H1 (cell line): ENCODE data around the gene ATP13A3. TPM values are rescaled to one million over a fixed set of nuclear protein-coding genes. Genes with fewer than 3 reads are reported as not detected.

Source experiments
- CTCF ChIA-PET: fragments of 300-600 bp; sonication (Branson Sonifier 250); formaldehyde crosslinking; loops from one replicate; lab custom pipeline; 2021; ENCODE audit not compliant: partially characterized antibody; lab: Charles Lee
- POLR2A ChIA-PET: fragments of 300-600 bp; sonication (Branson Sonifier 250); formaldehyde crosslinking; loops from one replicate; lab custom pipeline; 2021; ENCODE audit warnings: inconsistent platforms; ENCODE audit not compliant: partially characterized antibody; lab: Charles Lee
- DNase-seq, 2 experiments: peaks; one replicate each; pipeline versions ENCODE4 v3.0.0 to v3.0.0-alpha.2; 2010 to 2022; ENCODE audit warnings: low spot score in 2 of 2, low read depth in 1 of 2, mixed read lengths in 1 of 2
- FAIRE-seq: peaks from 2 replicates; lab custom pipeline; 2011; peaks lifted over from hg19 to GRCh38; lab: Jason Lieb, UNC
- H2AFZ ChIP-seq: 2 replicates; pipeline ENCODE4 v1.8.1; 2012; ENCODE audit warnings: low read length, inconsistent platforms
- H2AK5ac ChIP-seq: 2 replicates; pipeline ENCODE4 v1.6.1; 2013; ENCODE audit warnings: low read depth, low read length
- H2BK120ac ChIP-seq: replicated peaks from 2 replicates; pipeline ENCODE3; 2013; ENCODE audit warnings: low read depth, low read length, inconsistent platforms
- H2BK12ac ChIP-seq: 2 replicates; pipeline ENCODE4 v1.6.1; 2013; ENCODE audit warnings: low read depth, low read length
- H2BK15ac ChIP-seq: 2 replicates; pipeline ENCODE4 v1.6.1; 2013; ENCODE audit warnings: low read length
- H2BK20ac ChIP-seq: 2 replicates; pipeline ENCODE4 v1.6.1; 2013; ENCODE audit warnings: low read length
- H2BK5ac ChIP-seq: 2 replicates; pipeline ENCODE4 v1.6.1; 2013; ENCODE audit warnings: low read depth, low read length
- H3K14ac ChIP-seq: 2 replicates; pipeline ENCODE4 v1.6.1; 2013; ENCODE audit warnings: inconsistent platforms; ENCODE audit not compliant: insufficient read length
- H3K18ac ChIP-seq: 2 replicates; pipeline ENCODE4 v1.6.1; 2013; ENCODE audit warnings: low read length; ENCODE audit errors: extremely low read depth
- H3K23ac ChIP-seq: 2 replicates; pipeline ENCODE4 v1.6.1; 2013; ENCODE audit warnings: inconsistent platforms; ENCODE audit not compliant: insufficient read length
- H3K23me2 ChIP-seq: 2 replicates; pipeline ENCODE4 v1.6.1; 2013; ENCODE audit warnings: low read depth, low read length
- H3K27ac ChIP-seq: 2 replicates; pipeline ENCODE4 v1.6.1; 2011; ENCODE audit warnings: low read depth, low read length, inconsistent platforms
- H3K27me3 ChIP-seq, 4 experiments: replicated peaks in 1 of 4; 1 replicate in 1 of 4; 2 replicates in 3 of 4; pipeline versions ENCODE4 v1.6.1 to v1.8.1; 2011 to 2013; ENCODE audit warnings: low read length in 3 of 4, mild to moderate bottlenecking in 3 of 4, inconsistent platforms in 2 of 4, mixed read lengths in 2 of 4, moderate library complexity in 1 of 4; ENCODE audit not compliant: control insufficient read depth in 3 of 4, insufficient read depth in 3 of 4; ENCODE audit errors: extremely low read depth in 1 of 4
- H3K36me3 ChIP-seq, 4 experiments: 2 replicates each; pipeline versions ENCODE4 v1.6.1 to v1.8.1; 2011 to 2013; ENCODE audit warnings: mild to moderate bottlenecking in 4 of 4, low read length in 3 of 4, moderate library complexity in 2 of 4, control low read depth in 1 of 4, inconsistent platforms in 1 of 4; ENCODE audit not compliant: insufficient read depth in 4 of 4, control insufficient read depth in 2 of 4
- H3K4ac ChIP-seq: replicated peaks from 2 replicates; pipeline ENCODE3; 2013; ENCODE audit warnings: low read length, low read depth, mixed read lengths, inconsistent platforms; ENCODE audit not compliant: insufficient read length
- H3K4me1 ChIP-seq, 4 experiments: replicated peaks in 1 of 4; 1 replicate in 1 of 4; 2 replicates in 3 of 4; pipeline versions ENCODE4 v1.6.1 to v1.8.1; 2011 to 2013; ENCODE audit warnings: low read length in 3 of 4, inconsistent platforms in 2 of 4, mixed read lengths in 1 of 4; ENCODE audit not compliant: insufficient read depth in 4 of 4, control insufficient read depth in 3 of 4
- H3K4me2 ChIP-seq, 2 experiments: 2 replicates each; pipeline versions ENCODE4 v1.6.1 to v1.8.1; 2011 to 2013; ENCODE audit warnings: low read depth in 2 of 2, low read length in 2 of 2, control low read depth in 1 of 2, inconsistent platforms in 1 of 2, mild to moderate bottlenecking in 1 of 2; ENCODE audit not compliant: insufficient read depth in 1 of 2
- H3K4me3 ChIP-seq, 4 experiments: fragments of 200-600, 300-600 bp in 1 of 4; sonication (generic), shearing (Covaris generic), sonication (Bioruptor Twin) in 1 of 4; 2 replicates each; pipeline versions ENCODE4 v1.5.1 to v1.8.1; 2011 to 2016; ENCODE audit warnings: low read length in 4 of 4, low read depth in 3 of 4, control low read depth in 2 of 4, inconsistent platforms in 2 of 4, mild to moderate bottlenecking in 2 of 4, mixed read lengths in 1 of 4, moderate library complexity in 1 of 4; ENCODE audit not compliant: insufficient read depth in 2 of 4; ENCODE audit errors: extremely low read depth in 1 of 4
- H3K56ac ChIP-seq: replicated peaks from 2 replicates; pipeline ENCODE3; 2013; ENCODE audit warnings: low read depth, mild to moderate bottlenecking, mixed read lengths, low read length, inconsistent platforms; ENCODE audit not compliant: insufficient read length
- H3K79me1 ChIP-seq: 2 replicates; pipeline ENCODE4 v1.6.1; 2013; ENCODE audit warnings: low read depth, low read length, control low read depth
- H3K79me2 ChIP-seq, 2 experiments: 2 replicates each; pipeline versions ENCODE4 v1.6.1 to v1.8.1; 2012 to 2013; ENCODE audit warnings: low read length in 2 of 2, mild to moderate bottlenecking in 2 of 2, inconsistent platforms in 1 of 2; ENCODE audit not compliant: insufficient read depth in 2 of 2, control insufficient read depth in 1 of 2
- H3K9ac ChIP-seq, 4 experiments: replicated peaks in 1 of 4; 1 replicate in 1 of 4; 2 replicates in 3 of 4; pipeline versions ENCODE4 v1.6.1 to v1.8.1; 2011 to 2013; ENCODE audit warnings: low read depth in 3 of 4, low read length in 3 of 4, control low read depth in 2 of 4, mild to moderate bottlenecking in 2 of 4, moderate library complexity in 2 of 4, inconsistent platforms in 1 of 4; ENCODE audit errors: extremely low read depth in 1 of 4
- H3K9me3 ChIP-seq, 2 experiments: 2 replicates each; pipeline versions ENCODE4 v1.6.1 to v1.8.1; 2012 to 2013; ENCODE audit warnings: mild to moderate bottlenecking in 2 of 2, moderate library complexity in 2 of 2, control low read depth in 1 of 2, inconsistent platforms in 1 of 2, low read depth in 1 of 2, low read length in 1 of 2, mixed read lengths in 1 of 2; ENCODE audit not compliant: insufficient read depth in 2 of 2
- H4K20me1 ChIP-seq, 2 experiments: replicated peaks in 1 of 2; 2 replicates each; pipeline versions ENCODE3 to v1.8.1; 2011 to 2013; ENCODE audit warnings: inconsistent platforms in 2 of 2, low read length in 2 of 2, mild to moderate bottlenecking in 1 of 2; ENCODE audit not compliant: insufficient read depth in 2 of 2, control insufficient read depth in 1 of 2
- H4K5ac ChIP-seq: 2 replicates; pipeline ENCODE4 v1.6.1; 2013; ENCODE audit warnings: low read length, low read depth, mixed read lengths, inconsistent platforms; ENCODE audit not compliant: insufficient read length
- H4K8ac ChIP-seq: 2 replicates; pipeline ENCODE4 v1.8.0; 2013; ENCODE audit warnings: mild to moderate bottlenecking, moderate library complexity, low read length, inconsistent platforms; ENCODE audit not compliant: insufficient read depth; ENCODE audit errors: extremely low read depth
- H4K91ac ChIP-seq: replicated peaks from 2 replicates; pipeline ENCODE3; 2013; ENCODE audit warnings: low read length, mixed read lengths, inconsistent platforms; ENCODE audit not compliant: insufficient read length
- ASH2L ChIP-seq: fragments of 200-600, 300-600 bp; sonication (generic); IDR thresholded peaks from one replicate; pipeline ENCODE4 v1.7.1; 2017; ENCODE audit warnings: low read length
- BACH1 ChIP-seq: IDR thresholded peaks from 2 replicates; pipeline ENCODE4 v1.6.1; 2012; ENCODE audit warnings: low read length, improper control_type of control experiment
- BRCA1 ChIP-seq: IDR thresholded peaks from 2 replicates; pipeline ENCODE4 v1.6.1; 2012; ENCODE audit warnings: low read depth, low read length, improper control_type of control experiment
- CEBPB ChIP-seq: IDR thresholded peaks from 2 replicates; pipeline ENCODE4 v1.6.1; 2012; ENCODE audit warnings: low read depth, low read length
- CHD1 ChIP-seq: IDR thresholded peaks from 2 replicates; pipeline ENCODE4 v1.6.1; 2012; ENCODE audit warnings: low read depth, low read length, improper control_type of control experiment
- CTBP2 ChIP-seq: IDR thresholded peaks from 2 replicates; pipeline ENCODE4 v1.7.0; 2011; ENCODE audit warnings: borderline replicate concordance, mild to moderate bottlenecking, moderate library complexity, mixed read lengths, low read length; ENCODE audit not compliant: insufficient read depth, insufficient read length
- FOSL1 ChIP-seq: IDR thresholded peaks from 2 replicates; pipeline ENCODE4 v1.6.1; 2011; ENCODE audit warnings: mild to moderate bottlenecking, low read depth, low read length, moderate library complexity; ENCODE audit not compliant: insufficient read depth
- HDAC2 ChIP-seq, 2 experiments: fragments of 300-600 bp in 1 of 2; sonication (generic) in 1 of 2; IDR thresholded peaks; 2 replicates each; pipeline ENCODE4 v1.6.1; 2011 to 2012; ENCODE audit warnings: low read depth in 2 of 2, low read length in 2 of 2, mild to moderate bottlenecking in 2 of 2, moderate library complexity in 2 of 2, borderline replicate concordance in 1 of 2, inconsistent platforms in 1 of 2
- KDM1A ChIP-seq: fragments of 200-600, 300-600 bp; sonication (generic); IDR thresholded peaks from 2 replicates; pipeline ENCODE4 v1.7.1; 2016; ENCODE audit warnings: mild to moderate bottlenecking, low read length, borderline replicate concordance
- MAFK ChIP-seq: IDR thresholded peaks from 2 replicates; pipeline ENCODE4 v1.6.1; 2012; ENCODE audit warnings: low read depth, mild to moderate bottlenecking, improper control_type of control experiment, low read length
- POU5F1 ChIP-seq: IDR thresholded peaks from 2 replicates; pipeline ENCODE4 v1.6.1; 2011; ENCODE audit warnings: low read depth, mild to moderate bottlenecking, low read length, moderate library complexity
- SIX5 ChIP-seq: IDR thresholded peaks from 2 replicates; pipeline ENCODE4 v1.6.1; 2011; ENCODE audit warnings: mild to moderate bottlenecking, low read depth, low read length
- SRF ChIP-seq: IDR thresholded peaks from 2 replicates; pipeline ENCODE4 v1.6.1; 2011; ENCODE audit warnings: mild to moderate bottlenecking, low read depth, low read length, moderate library complexity
- TAF7 ChIP-seq: optimal IDR thresholded peaks from 2 replicates; pipeline ENCODE3; 2011; ENCODE audit warnings: low read depth, mild to moderate bottlenecking, inconsistent platforms, low read length, moderate library complexity, borderline replicate concordance
- WGBS, 2 experiments: shearing (Covaris generic) in 1 of 2; methylation state at CpG; one replicate each; pipeline versions ENCODE4 v1.1.6 to v1.1.7; 2013 to 2015; ENCODE audit warnings: low lambda C conversion rate in 2 of 2, mixed read lengths in 2 of 2, inconsistent platforms in 1 of 2, low coverage in 1 of 2, missing lambda C conversion rate in 1 of 2; ENCODE audit not compliant: insufficient replicate concordance in 2 of 2, insufficient coverage in 1 of 2, insufficient read length in 1 of 2; ENCODE audit errors: extremely low coverage in 1 of 2, missing lambda C conversion rate in 1 of 2; 5-methylcytosine and 5-hydroxymethylcytosine counted together
- polyA plus RNA-seq, 7 experiments: library from polyadenylated mRNA; depleted of rRNA in 3 of 7; stranded (reverse) in 5 of 7; unstranded in 2 of 7; fragments of >200 nt in 5 of 7; fragments of 200-250 nt in 2 of 7; gene quantifications; 1 replicate in 5 of 7; 2 replicates in 1 of 7; 4 replicates in 1 of 7; pipeline versions ENCODE4 v1.2.1 to v1.2.3, GENCODE V29; 2011 to 2013; ENCODE audit warnings: missing spikeins in 2 of 7, mixed read lengths in 2 of 7
- total RNA-seq: library from RNA; stranded (reverse); fragmentation: NEBNext Ultra II Directional; extraction: Animal tissue kit (Norgen Biotek cat#: 25700); gene quantifications from 2 replicates; pipeline ENCODE4 v1.2.1, GENCODE V29; 2021

The ATP13A3 gene
- total and polyA plus RNA-seq, 2 of the 8 experiments (the other 6 are each of a cell fraction or from before 2014, with no cell fraction given), result 18.6 to 92.2 TPM

DNA sequence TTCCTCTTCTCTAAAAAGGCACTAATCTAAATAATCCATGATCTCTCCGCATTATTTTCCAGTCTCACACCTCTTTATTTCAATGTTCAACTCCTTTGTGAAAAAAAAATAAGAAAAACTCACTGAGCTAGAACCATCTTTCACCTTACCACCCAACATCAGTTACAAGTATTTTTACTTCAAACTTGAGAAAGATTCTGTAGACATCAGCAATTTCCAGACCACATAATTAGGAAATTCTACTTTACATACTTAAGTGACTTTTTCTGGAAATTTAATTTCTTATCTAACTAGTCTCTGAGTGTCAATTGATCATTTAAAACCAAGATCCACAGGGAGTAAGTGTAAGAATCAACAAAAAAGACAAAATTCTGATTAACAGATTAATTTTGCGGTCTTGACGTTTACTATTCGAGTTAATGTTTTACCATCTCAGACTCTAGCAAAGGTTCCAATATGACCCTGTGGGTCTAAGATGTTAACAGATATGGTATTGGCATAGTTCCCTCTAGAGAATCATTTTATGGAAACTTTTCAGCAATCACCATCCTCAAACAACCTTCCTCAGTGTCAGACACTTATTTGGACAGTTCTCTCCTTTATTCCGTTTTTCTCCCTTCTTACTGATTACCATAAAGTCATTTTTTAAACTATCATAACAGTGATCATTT, 5.1 kb downstream of the ATP13A3 start:
- POLR2A ChIA-PET, result no interaction called here
- Histone ChIP-seq H2AFZ (no peak overlapping the region), H2BK20ac (no peak overlapping the region), H2AK5ac (no peak overlapping the region), H3K79me2 (peaks cover 12 to 95% of the 10 kb centered on the region in 2 experiments), H3K14ac (no peak overlapping the region), H4K91ac (no peak overlapping the region), H3K23ac (no peak overlapping the region), H3K9ac (no peak overlapping the region; a peak in 1 of 7 replicates), H3K27ac (no peak overlapping the region), H4K8ac (no peak overlapping the region), H3K27me3 (no peaks in the 10 kb centered on the region), H4K5ac (no peak overlapping the region), H3K4me1 (peaks cover 0 to 2% (median 0%) of the 10 kb centered on the region in 4 experiments; a peak in 2 of 7 replicates), H2BK12ac (no peak overlapping the region), H2BK120ac (no peak overlapping the region), H3K56ac (no peak overlapping the region), H3K4me2 (no peak overlapping the region), H2BK15ac (no peak overlapping the region), H3K18ac (no peak overlapping the region), H3K9me3 (no peaks in the 10 kb centered on the region), H3K23me2 (peaks cover 8% of the 10 kb centered on the region; the same call in 1 of the 2 replicates), H3K4ac (no peak overlapping the region), H2BK5ac (no peak overlapping the region), H3K4me3 (no peak overlapping the region), H4K20me1 (peaks cover 6 to 14% of the 10 kb centered on the region in 2 experiments), H3K36me3 (peaks cover 0 to 8% (median 3%) of the 10 kb centered on the region in 4 experiments; a peak in 2 of 8 replicates), H3K79me1 (no peaks in the 10 kb centered on the region; the same call in 1 of the 2 replicates)
- FAIRE-seq (no peak), DNase-seq (no peak)
- WGBS, 2 experiments, result 88% methylated on average over 5 of the region's 5 CpGs; no CpG with 5 or more reads in 1 of the 2 experiments
- CTCF ChIA-PET, result interaction anchor here (1.4 kb wide), 1 partner anchor 9 kb away, joined by 6 read pairs; no protein-coding TSS in a partner anchor
- TF ChIP-seq CTBP2, result no peak
- TF ChIP-seq BRCA1, result no peak
- no peak for TF ChIP-seq CHD1
- TF ChIP-seq CEBPB, result no peak
- TF ChIP-seq TAF7, result no peak
- no peak for TF ChIP-seq HDAC2 (IDR thresholded peaks at IDR 0.05; ENCODE audit: borderline replicate concordance in 1 of 2, low read depth in 2 of 2, low read length in 2 of 2)
- TF ChIP-seq SIX5, result no peak
- TF ChIP-seq POU5F1, result no peak
- TF ChIP-seq ASH2L, result no peak
- TF ChIP-seq KDM1A, result no peak
- TF ChIP-seq MAFK, result no peak
- TF ChIP-seq FOSL1, result no peak
- TF ChIP-seq SRF, result no peak
- TF ChIP-seq BACH1, result no peak
